WERI-Rb-1 (cell line): ENCODE results near the gene ENOX1.

Experiments used
- DNase-seq: peaks from one replicate; pipeline ENCODE4 v3.0.0-alpha.2; 2020
- H3K27ac ChIP-seq: fragments of 250-450 bp; sonication (Bioruptor Pico); 2 replicates; pipeline ENCODE4 v1.5.1; 2020; ENCODE audit warnings: mild to moderate bottlenecking, moderate library complexity
- H3K27me3 ChIP-seq: fragments of 250-450 bp; sonication (Bioruptor Pico); 2 replicates; pipeline ENCODE4 v1.5.1; 2021; ENCODE audit warnings: mild to moderate bottlenecking, low read depth, moderate library complexity; ENCODE audit not compliant: insufficient read depth, severe bottlenecking
- H3K36me3 ChIP-seq: fragments of 250-450 bp; sonication (Bioruptor Pico); 2 replicates; pipeline ENCODE4 v1.5.1; 2020; ENCODE audit warnings: mild to moderate bottlenecking, moderate library complexity
- H3K4me3 ChIP-seq: 2 replicates; pipeline ENCODE4 v1.5.1; 2011; ENCODE audit warnings: low read depth, mild to moderate bottlenecking, control low read depth, low read length
- H3K9me3 ChIP-seq: fragments of 250-450 bp; sonication (Bioruptor Pico); 2 replicates; pipeline ENCODE4 v1.5.1; 2021; ENCODE audit warnings: mild to moderate bottlenecking, moderate library complexity; ENCODE audit not compliant: severe bottlenecking
- TF ChIP-seq, protein P1 (sequence below): IDR thresholded peaks from 2 replicates; pipeline ENCODE4 v1.5.1; 2011; ENCODE audit warnings: low read depth, mild to moderate bottlenecking, control low read depth, inconsistent platforms, low read length

ENOX1 gene

DNA sequence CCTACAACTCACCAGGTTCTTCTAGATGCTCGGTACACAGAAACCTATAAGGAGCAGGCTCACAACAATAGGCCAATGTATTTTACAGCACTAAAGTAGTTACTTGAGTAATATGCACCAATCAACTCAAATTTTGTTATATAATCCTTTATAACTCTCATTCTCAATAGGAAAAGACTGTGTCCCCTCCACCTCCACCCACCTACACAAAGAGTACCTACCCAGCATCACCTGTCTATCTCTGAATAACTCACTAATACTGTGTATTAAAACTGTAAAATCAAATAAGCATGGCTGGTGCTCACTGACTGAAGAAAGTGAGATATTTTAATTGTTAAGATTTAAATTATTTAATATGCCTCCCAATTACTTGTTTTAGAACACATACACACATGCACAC, 146.3 kb downstream of the ENOX1 start:
- TF ChIP-seq, protein P1, sequence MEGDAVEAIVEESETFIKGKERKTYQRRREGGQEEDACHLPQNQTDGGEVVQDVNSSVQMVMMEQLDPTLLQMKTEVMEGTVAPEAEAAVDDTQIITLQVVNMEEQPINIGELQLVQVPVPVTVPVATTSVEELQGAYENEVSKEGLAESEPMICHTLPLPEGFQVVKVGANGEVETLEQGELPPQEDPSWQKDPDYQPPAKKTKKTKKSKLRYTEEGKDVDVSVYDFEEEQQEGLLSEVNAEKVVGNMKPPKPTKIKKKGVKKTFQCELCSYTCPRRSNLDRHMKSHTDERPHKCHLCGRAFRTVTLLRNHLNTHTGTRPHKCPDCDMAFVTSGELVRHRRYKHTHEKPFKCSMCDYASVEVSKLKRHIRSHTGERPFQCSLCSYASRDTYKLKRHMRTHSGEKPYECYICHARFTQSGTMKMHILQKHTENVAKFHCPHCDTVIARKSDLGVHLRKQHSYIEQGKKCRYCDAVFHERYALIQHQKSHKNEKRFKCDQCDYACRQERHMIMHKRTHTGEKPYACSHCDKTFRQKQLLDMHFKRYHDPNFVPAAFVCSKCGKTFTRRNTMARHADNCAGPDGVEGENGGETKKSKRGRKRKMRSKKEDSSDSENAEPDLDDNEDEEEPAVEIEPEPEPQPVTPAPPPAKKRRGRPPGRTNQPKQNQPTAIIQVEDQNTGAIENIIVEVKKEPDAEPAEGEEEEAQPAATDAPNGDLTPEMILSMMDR: no peak

DNA sequence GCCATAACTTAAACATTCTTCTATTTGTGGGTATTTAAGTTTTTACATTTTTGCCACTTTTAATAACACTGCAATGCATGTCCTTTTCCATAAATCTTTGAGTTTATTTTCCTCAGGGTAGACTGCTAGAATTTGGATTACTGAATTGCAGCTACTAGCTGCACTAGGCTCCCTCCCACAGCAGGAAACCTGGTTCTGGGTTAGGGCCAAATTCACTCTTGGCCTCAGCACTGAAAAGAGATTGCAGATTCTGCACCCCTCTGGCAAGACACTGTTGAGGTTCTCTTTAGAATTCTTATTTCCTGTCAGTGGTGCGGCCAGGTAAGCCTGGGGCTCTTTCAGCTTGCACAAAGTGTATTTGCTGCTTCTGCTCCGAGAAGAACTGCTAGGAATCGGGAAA, 155.7 kb downstream of the ENOX1 start:
- TF ChIP-seq, protein P1: no peak
- H3K27ac ChIP-seq: no peak overlapping the region
- no peak overlapping the region for H3K4me3 ChIP-seq
- no peak for DNase-seq
- no peaks in the 10 kb centered on the region for H3K9me3 ChIP-seq
- no peaks in the 10 kb centered on the region for H3K27me3 ChIP-seq
- no peaks in the 10 kb centered on the region for H3K36me3 ChIP-seq

More for the DNA sequence above, 146.3 kb downstream of the ENOX1 start:
- Histone ChIP-seq H3K27me3 (no peaks in the 10 kb centered on the region), H3K4me3 (no peak overlapping the region), H3K27ac (no peak overlapping the region), H3K36me3 (no peaks in the 10 kb centered on the region), H3K9me3 (no peaks in the 10 kb centered on the region)
- no peak for DNase-seq

DNA sequence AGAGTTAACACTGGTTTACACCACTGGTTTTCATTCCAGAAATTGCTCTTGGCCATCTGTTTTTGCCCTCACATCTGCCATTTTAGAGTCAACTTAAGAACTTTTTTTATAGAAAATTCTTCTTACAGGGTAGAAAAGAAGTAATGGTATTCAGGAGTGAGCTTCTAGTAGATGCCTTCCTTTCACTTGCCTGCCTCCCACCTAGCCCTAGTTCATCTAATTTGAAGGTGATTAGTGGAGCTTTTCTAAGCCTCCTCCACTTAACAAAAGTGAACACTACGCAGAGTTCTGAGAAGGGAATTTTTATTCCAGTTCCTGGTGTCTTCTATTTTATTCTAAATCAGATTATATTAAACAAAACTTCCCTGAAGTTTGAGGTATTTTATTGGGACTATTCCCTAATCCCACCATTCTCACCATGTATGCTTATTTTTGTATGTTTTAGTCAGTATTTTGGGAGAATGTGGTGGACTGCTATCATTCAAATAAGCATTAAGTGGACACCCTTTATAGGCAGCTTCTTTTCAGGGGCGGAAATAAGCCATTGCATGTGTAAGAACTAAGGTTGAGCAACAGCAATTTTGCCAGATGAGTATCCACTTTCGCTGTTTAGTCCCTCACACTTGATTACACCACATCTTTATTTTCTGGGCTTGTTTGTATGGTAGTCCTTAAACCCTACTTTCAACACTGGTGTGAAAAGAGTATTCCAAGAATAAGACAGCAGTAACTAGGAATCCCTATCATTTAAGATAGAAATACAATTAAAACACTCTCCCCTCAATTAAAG, 156.9 kb downstream of the ENOX1 start:
- no peak overlapping the region for H3K4me3 ChIP-seq
- H3K9me3 ChIP-seq: no peaks in the 10 kb centered on the region
- TF ChIP-seq, protein P1: no peak
- H3K27ac ChIP-seq: no peak overlapping the region
- H3K36me3 ChIP-seq: no peaks in the 10 kb centered on the region
- DNase-seq: no peak
- no peaks in the 10 kb centered on the region for H3K27me3 ChIP-seq

DNA sequence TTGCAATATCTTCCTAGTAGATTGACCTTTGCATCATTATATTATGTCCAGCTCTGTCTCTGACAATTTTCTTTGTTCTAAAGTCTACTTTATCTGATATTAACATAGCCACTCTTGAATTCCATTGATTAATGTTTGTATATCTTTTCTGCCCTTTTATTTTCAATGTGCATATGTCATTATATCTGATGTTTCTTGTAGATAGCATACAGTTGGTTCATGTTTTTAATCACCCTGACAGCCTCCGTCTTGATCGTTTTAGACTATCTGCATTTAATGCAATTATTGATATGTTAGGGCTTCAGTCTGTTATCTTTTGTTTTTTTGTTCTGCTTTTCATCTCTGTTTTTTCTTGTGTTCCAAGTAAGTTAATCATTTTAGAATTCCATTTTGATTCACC, 159.8 kb downstream of the ENOX1 start:
- H3K4me3 ChIP-seq: no peak overlapping the region
- H3K9me3 ChIP-seq: no peaks in the 10 kb centered on the region
- no peak overlapping the region for H3K27ac ChIP-seq
- no peak for DNase-seq
- H3K36me3 ChIP-seq: no peaks in the 10 kb centered on the region
- TF ChIP-seq, protein P1: no peak
- no peaks in the 10 kb centered on the region for H3K27me3 ChIP-seq

GRCh38 chr13:43614063-43614462, 172.7 kb downstream of the ENOX1 start:
- TF ChIP-seq, protein P1: no peak
- DNase-seq: no peak
- Histone ChIP-seq H3K36me3 (no peaks in the 10 kb centered on the region), H3K9me3 (no peaks in the 10 kb centered on the region), H3K4me3 (no peak overlapping the region), H3K27ac (no peak overlapping the region), H3K27me3 (no peaks in the 10 kb centered on the region)
